Small intestine (tissue), 7 donors: ENCODE results near the gene LPCAT3. TPM values are rescaled to one million over a fixed set of nuclear protein-coding genes. Genes with fewer than 3 reads are reported as not detected.
A peak's percentile ranks its signal among the peaks of the same experiment; 100 is the strongest.

Experiments used
- DNase-seq, 2 donors: peaks; one replicate each; pipeline versions ENCODE4 v3.0.0 to v3.0.0-alpha.2; 2013
- FAIRE-seq: peaks from 2 replicates; lab custom pipeline; 2012; peaks lifted over from hg19 to GRCh38; lab: Jason Lieb, UNC
- H3K27ac ChIP-seq, 3 donors: one replicate each; pipeline ENCODE4 v1.5.1; 2013; ENCODE audit warnings: low read length in 2 of 3, mild to moderate bottlenecking in 2 of 3, control low read depth in 1 of 3, inconsistent platforms in 1 of 3, low read depth in 1 of 3, moderate library complexity in 1 of 3
- H3K27me3 ChIP-seq, 3 donors: one replicate each; pipeline ENCODE4 v1.6.1; 2013; ENCODE audit warnings: low read length in 3 of 3, inconsistent platforms in 1 of 3; ENCODE audit not compliant: control insufficient read depth in 3 of 3, insufficient read depth in 3 of 3
- H3K36me3 ChIP-seq, 3 donors: one replicate each; pipeline ENCODE4 v1.6.1; 2013; ENCODE audit warnings: low read length in 3 of 3, inconsistent platforms in 1 of 3, low read depth in 1 of 3, mild to moderate bottlenecking in 1 of 3, moderate library complexity in 1 of 3; ENCODE audit not compliant: control insufficient read depth in 3 of 3, insufficient read depth in 2 of 3
- H3K4me1 ChIP-seq, 3 donors: one replicate each; pipeline ENCODE4 v1.6.1; 2013; ENCODE audit warnings: low read length in 2 of 3, inconsistent platforms in 1 of 3, low read depth in 1 of 3, mild to moderate bottlenecking in 1 of 3, moderate library complexity in 1 of 3; ENCODE audit not compliant: control insufficient read depth in 3 of 3, insufficient read depth in 2 of 3
- H3K4me3 ChIP-seq, 3 donors: one replicate each; pipeline ENCODE4 v1.5.1; 2013; ENCODE audit warnings: low read length in 3 of 3, control low read depth in 1 of 3, inconsistent platforms in 1 of 3, low read depth in 1 of 3, mild to moderate bottlenecking in 1 of 3, moderate library complexity in 1 of 3
- H3K9me3 ChIP-seq, 2 donors: one replicate each; pipeline ENCODE4 v1.6.1; 2013; ENCODE audit warnings: low read depth in 1 of 2, low read length in 1 of 2; ENCODE audit not compliant: control insufficient read depth in 2 of 2, insufficient read depth in 1 of 2
- WGBS, 3 donors: extraction: QIAGEN DNeasy Blood & Tissue Kit; methylation state at CpG; one replicate each; pipeline ENCODE4 v1.1.7; 2013; 5-methylcytosine and 5-hydroxymethylcytosine counted together
- polyA plus RNA-seq, 4 donors: library from polyadenylated mRNA; stranded (reverse) in 3 of 4; unstranded in 1 of 4; fragments of 200-250 nt in 3 of 4; fragments of 120-200 nt in 1 of 4; gene quantifications; one replicate each; pipeline versions ENCODE4 v1.2.1 to v1.2.3, GENCODE V29; 2013
- donor health status: healthy with polysubstance abuse.
- donor health status: control.
- donor health status: control.
- donor health status: Bipolar disorder and iron deficiency.
- donor health status: healthy.

The LPCAT3 gene
- polyA plus RNA-seq, 4 donors, result 67.8 to 95.9 (median 77.3) TPM

GRCh38 chr12:6959805-6960592 is 58.3 kb downstream of the LPCAT3 start:
- H3K4me1 ChIP-seq, result peaks cover 0 to 27% (median 0%) of the 10 kb centered on the region in 3 donors
- no peak for DNase-seq

GRCh38 chr12:6959058-6959804 is 59.0 kb downstream of the LPCAT3 start:
- peaks cover 0 to 73% (median 4%) of the 10 kb centered on the region in 3 donors for H3K36me3 ChIP-seq
- WGBS, 3 donors, result 56 to 83% (median 68%) methylated on average over 23 to 24 of the region's 24 CpGs
- peak overlapping the region in 1 of 3 donors; percentile 1 for H3K4me3 ChIP-seq
- DNase-seq, result peak in 1 of 2 donors; percentile 52
- peaks cover 0 to 21% (median 0%) of the 10 kb centered on the region in 3 donors for H3K4me1 ChIP-seq
- H3K27ac ChIP-seq, result peak overlapping the region; percentile 28 to 83 (median 35)
- no peak for FAIRE-seq
- H3K9me3 ChIP-seq, result no peaks in the 10 kb centered on the region
- no peaks in the 10 kb centered on the region for H3K27me3 ChIP-seq

More at GRCh38 chr12:6959805-6960592, 58.3 kb downstream of the LPCAT3 start:
- Histone ChIP-seq H3K27ac (peak overlapping the region in 1 of 3 donors; percentile 99), H3K9me3 (no peaks in the 10 kb centered on the region), H3K36me3 (peaks cover 0 to 75% (median 4%) of the 10 kb centered on the region in 3 donors), H3K4me3 (no peak overlapping the region), H3K27me3 (no peaks in the 10 kb centered on the region)
- FAIRE-seq, result no peak
- 88 to 89% (median 88%) methylated on average over 25 to 26 of the region's 26 CpGs for WGBS, 3 donors

GRCh38 chr12:6958609-6959057 is 59.6 kb downstream of the LPCAT3 start:
- 59 to 80% (median 65%) methylated on average over 10 of the region's 10 CpGs for WGBS, 3 donors
- Histone ChIP-seq H3K36me3 (peaks cover 0 to 72% (median 4%) of the 10 kb centered on the region in 3 donors), H3K4me1 (peaks cover 0 to 23% (median 0%) of the 10 kb centered on the region in 3 donors), H3K4me3 (peak overlapping the region in 1 of 3 donors; percentile 1), H3K27me3 (no peaks in the 10 kb centered on the region), H3K27ac (peak overlapping the region; percentile 28 to 83 (median 35)), H3K9me3 (no peaks in the 10 kb centered on the region)
- no peak for FAIRE-seq
- no peak for DNase-seq

DNA sequence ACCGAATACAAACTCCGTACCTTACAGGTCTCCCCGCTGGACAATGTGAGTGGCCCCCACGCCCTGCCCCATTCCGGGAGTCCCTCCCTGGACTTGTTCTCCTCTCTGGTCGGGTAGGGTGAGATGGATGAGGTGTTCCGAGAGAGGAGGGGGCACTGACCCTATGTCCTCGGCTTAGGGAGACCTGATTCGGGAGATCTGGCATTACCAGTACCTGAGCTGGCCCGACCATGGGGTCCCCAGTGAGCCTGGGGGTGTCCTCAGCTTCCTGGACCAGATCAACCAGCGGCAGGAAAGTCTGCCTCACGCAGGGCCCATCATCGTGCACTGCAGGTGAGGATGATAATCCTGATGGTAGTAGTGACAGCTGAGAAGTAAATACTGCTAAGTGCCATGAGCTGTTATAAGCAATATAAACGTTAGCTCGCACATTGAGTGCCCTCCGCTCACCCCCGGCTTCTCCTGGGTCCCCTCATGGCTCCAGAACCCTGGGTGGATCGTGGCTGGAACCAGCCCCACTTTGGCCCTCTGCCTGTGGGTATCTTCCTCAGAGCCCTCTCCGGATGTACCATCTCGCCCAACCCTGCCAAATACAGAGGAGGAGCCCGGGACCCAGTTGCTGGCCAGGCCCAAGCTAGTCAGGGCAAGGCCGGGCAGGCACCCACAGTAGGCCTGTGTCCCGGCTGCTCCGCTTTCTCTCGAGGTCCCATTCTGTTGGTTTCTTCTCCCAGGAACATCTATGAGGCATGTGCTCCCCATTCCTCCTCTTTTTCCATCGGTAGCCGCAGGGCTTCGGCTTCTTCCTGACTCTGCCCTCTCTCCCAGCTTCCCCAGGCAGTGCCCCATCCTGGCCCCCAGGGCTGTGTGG is 60.3 kb downstream of the LPCAT3 start:
- Histone ChIP-seq H3K36me3 (peaks cover 0 to 78% (median 4%) of the 10 kb centered on the region in 3 donors), H3K9me3 (no peaks in the 10 kb centered on the region), H3K4me1 (peaks cover 0 to 24% (median 0%) of the 10 kb centered on the region in 3 donors), H3K27ac (peak overlapping the region in 2 of 3 donors; percentile 28 to 83), H3K4me3 (no peak overlapping the region), H3K27me3 (no peaks in the 10 kb centered on the region)
- 82 to 88% (median 82%) methylated on average over 23 to 28 of the region's 28 CpGs for WGBS, 3 donors
- FAIRE-seq (no peak), DNase-seq (no peak)

GRCh38 chr12:6957151-6957701 is 61.0 kb downstream of the LPCAT3 start:
- DNase-seq (no peak), FAIRE-seq (no peak)
- Histone ChIP-seq H3K27me3 (no peaks in the 10 kb centered on the region), H3K4me3 (no peak overlapping the region), H3K27ac (no peak overlapping the region), H3K9me3 (no peaks in the 10 kb centered on the region), H3K36me3 (peaks cover 0 to 85% (median 4%) of the 10 kb centered on the region in 3 donors), H3K4me1 (peaks cover 0 to 18% (median 0%) of the 10 kb centered on the region in 3 donors)
- WGBS, 3 donors, result 79 to 85% (median 81%) methylated on average over 20 of the region's 20 CpGs

DNA sequence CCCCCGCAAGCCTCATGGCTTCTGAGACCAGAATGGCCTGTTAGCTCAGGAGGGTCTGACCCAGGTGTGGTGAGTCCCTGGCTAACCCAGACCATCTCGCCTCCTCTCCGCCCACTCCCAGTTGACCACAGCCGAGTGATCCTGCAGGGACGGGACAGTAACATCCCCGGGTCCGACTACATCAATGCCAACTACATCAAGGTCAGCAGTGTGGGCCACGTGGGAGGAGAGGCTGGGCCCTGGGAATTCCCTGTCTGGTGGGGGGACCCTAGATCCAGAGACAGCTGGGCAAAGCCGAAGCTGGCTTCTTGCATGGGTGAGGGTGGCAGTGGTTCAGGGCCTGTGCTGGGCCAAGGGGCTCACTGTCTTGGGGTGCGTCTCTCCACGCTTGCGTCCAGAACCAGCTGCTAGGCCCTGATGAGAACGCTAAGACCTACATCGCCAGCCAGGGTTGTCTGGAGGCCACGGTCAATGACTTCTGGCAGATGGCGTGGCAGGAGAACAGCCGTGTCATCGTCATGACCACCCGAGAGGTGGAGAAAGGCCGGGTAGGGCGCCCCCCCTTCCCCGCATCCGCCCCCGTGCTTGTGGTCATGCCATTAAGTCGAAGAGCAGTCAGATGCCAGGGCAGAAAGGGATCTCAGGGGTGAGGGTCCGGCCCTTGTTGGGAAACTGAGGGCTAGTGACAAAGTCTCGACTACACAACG is 62.1 kb downstream of the LPCAT3 start:
- peak overlapping the region in 2 of 3 donors; percentile 11 to 55 for H3K27ac ChIP-seq
- no peak for FAIRE-seq
- H3K9me3 ChIP-seq, result no peaks in the 10 kb centered on the region
- peaks cover 0 to 92% (median 4%) of the 10 kb centered on the region in 3 donors for H3K36me3 ChIP-seq
- no peaks in the 10 kb centered on the region for H3K27me3 ChIP-seq
- no peak for DNase-seq
- H3K4me1 ChIP-seq, result peaks cover 0 to 8% (median 0%) of the 10 kb centered on the region in 3 donors
- 74 to 82% (median 79%) methylated on average over 28 of the region's 28 CpGs for WGBS, 3 donors
- no peak overlapping the region for H3K4me3 ChIP-seq
